Measurements from ENCODE around the gene TUBB2B. TPM values are rescaled to one million over a fixed set of nuclear protein-coding genes. Genes with fewer than 3 reads are reported as not detected.

TUBB2B gene
- total and polyA plus RNA-seq, 8 donors: 1.9 to 17.6 (median 5.3) TPM

GRCh38 chr6:3214898-3215297 lies 12.6 kb downstream of the TUBB2B start:
- DNase-seq (no peak), ATAC-seq (no peak), FAIRE-seq (no peak)
- H3K9me3 ChIP-seq: no peaks in the 10 kb centered on the region
- no peaks in the 10 kb centered on the region for H3K36me3 ChIP-seq
- no peak overlapping the region for H3K4me3 ChIP-seq
- 55 to 61% methylated on average over 3 of the region's 3 CpGs for WGBS, 2 donors
- no peaks in the 10 kb centered on the region for H3K27me3 ChIP-seq
- intact Hi-C loops (cut with DNase I): no loop called here
- H3K27ac ChIP-seq: no peak overlapping the region
- TF ChIP-seq, protein P1, sequence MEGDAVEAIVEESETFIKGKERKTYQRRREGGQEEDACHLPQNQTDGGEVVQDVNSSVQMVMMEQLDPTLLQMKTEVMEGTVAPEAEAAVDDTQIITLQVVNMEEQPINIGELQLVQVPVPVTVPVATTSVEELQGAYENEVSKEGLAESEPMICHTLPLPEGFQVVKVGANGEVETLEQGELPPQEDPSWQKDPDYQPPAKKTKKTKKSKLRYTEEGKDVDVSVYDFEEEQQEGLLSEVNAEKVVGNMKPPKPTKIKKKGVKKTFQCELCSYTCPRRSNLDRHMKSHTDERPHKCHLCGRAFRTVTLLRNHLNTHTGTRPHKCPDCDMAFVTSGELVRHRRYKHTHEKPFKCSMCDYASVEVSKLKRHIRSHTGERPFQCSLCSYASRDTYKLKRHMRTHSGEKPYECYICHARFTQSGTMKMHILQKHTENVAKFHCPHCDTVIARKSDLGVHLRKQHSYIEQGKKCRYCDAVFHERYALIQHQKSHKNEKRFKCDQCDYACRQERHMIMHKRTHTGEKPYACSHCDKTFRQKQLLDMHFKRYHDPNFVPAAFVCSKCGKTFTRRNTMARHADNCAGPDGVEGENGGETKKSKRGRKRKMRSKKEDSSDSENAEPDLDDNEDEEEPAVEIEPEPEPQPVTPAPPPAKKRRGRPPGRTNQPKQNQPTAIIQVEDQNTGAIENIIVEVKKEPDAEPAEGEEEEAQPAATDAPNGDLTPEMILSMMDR (IDR thresholded peaks at IDR 0.05): no peak
- H3K4me1 ChIP-seq: no peaks in the 10 kb centered on the region

- intact Hi-C loops (cut with DNase I): no loop called here
Observed at GRCh38 chr6:3213334-3213695, 14.1 kb downstream of the TUBB2B start.

GRCh38 chr6:3212261-3212660 lies 15.2 kb downstream of the TUBB2B start:
- ATAC-seq (no peak), FAIRE-seq (no peak), DNase-seq (no peak)
- TF ChIP-seq, protein P1 (IDR thresholded peaks at IDR 0.05): no peak
- Histone ChIP-seq H3K4me3 (no peak overlapping the region), H3K4me1 (no peaks in the 10 kb centered on the region), H3K9me3 (no peaks in the 10 kb centered on the region), H3K27ac (peak overlapping the region in 2 of 4 donors; percentile 1 to 8), H3K27me3 (no peaks in the 10 kb centered on the region), H3K36me3 (no peaks in the 10 kb centered on the region)
- intact Hi-C loops (cut with DNase I): no loop called here
- WGBS, 2 donors: 94 to 97% methylated on average over 6 of the region's 6 CpGs

More at GRCh38 chr6:3213334-3213695, 14.1 kb downstream of the TUBB2B start:
- ATAC-seq (no peak), FAIRE-seq (no peak), DNase-seq (no peak)
- WGBS, 2 donors: 87 to 94% methylated on average over 2 of the region's 2 CpGs
- Histone ChIP-seq H3K27me3 (no peaks in the 10 kb centered on the region), H3K4me3 (no peak overlapping the region), H3K27ac (no peak overlapping the region), H3K9me3 (no peaks in the 10 kb centered on the region), H3K4me1 (no peaks in the 10 kb centered on the region), H3K36me3 (no peaks in the 10 kb centered on the region)
- TF ChIP-seq, protein P1 (IDR thresholded peaks at IDR 0.05): no peak

GRCh38 chr6:3211681-3212080 lies 15.8 kb downstream of the TUBB2B start:
- peak overlapping the region in 2 of 4 donors; percentile 1 to 22 for H3K27ac ChIP-seq
- no peaks in the 10 kb centered on the region for H3K4me1 ChIP-seq
- no peaks in the 10 kb centered on the region for H3K27me3 ChIP-seq
- peak in 3 of 4 donors; percentile 34 to 80 (median 79) for ATAC-seq
- 59 to 65% methylated on average over 5 of the region's 5 CpGs for WGBS, 2 donors
- TF ChIP-seq, protein P1 (IDR thresholded peaks at IDR 0.05): no peak
- no peaks in the 10 kb centered on the region for H3K36me3 ChIP-seq
- FAIRE-seq: no peak
- peak in 3 of 6 donors; percentile 29 to 40 (median 37) for DNase-seq
- no peaks in the 10 kb centered on the region for H3K9me3 ChIP-seq
- intact Hi-C loops (cut with DNase I): no loop called here
- no peak overlapping the region for H3K4me3 ChIP-seq

- no peaks in the 10 kb centered on the region for H3K4me1 ChIP-seq
- DNase-seq (no peak), FAIRE-seq (no peak), ATAC-seq (no peak)
- no peak overlapping the region for H3K4me3 ChIP-seq
- no peak overlapping the region for H3K27ac ChIP-seq
- H3K27me3 ChIP-seq: no peaks in the 10 kb centered on the region
- intact Hi-C loops (cut with DNase I): no loop called here
- H3K9me3 ChIP-seq: no peaks in the 10 kb centered on the region
- 82 to 88% methylated on average over 9 of the region's 9 CpGs for WGBS, 2 donors
- H3K36me3 ChIP-seq: no peaks in the 10 kb centered on the region
- TF ChIP-seq, protein P1 (IDR thresholded peaks at IDR 0.05): no peak
Observed at GRCh38 chr6:3210024-3210610, 17.3 kb downstream of the TUBB2B start.

Measured in pancreas (tissue), 10 donors.